GM18868 (cell line): ENCODE measurements around the gene RAD9A.
"Not testable (repeated sequence)": the region's sequence is repeated elsewhere in the genome, so short reads cannot be mapped to it uniquely, and the experiment has no call there.

Experiments
- ATAC-seq: cut with Tn5 transposase; IDR thresholded peaks from one replicate; pipeline ENCODE4 v1.9.1; 2021; ENCODE audit warnings: mild to moderate bottlenecking, moderate library complexity; ENCODE audit not compliant: unreplicated experiment

Gene RAD9A

DNA sequence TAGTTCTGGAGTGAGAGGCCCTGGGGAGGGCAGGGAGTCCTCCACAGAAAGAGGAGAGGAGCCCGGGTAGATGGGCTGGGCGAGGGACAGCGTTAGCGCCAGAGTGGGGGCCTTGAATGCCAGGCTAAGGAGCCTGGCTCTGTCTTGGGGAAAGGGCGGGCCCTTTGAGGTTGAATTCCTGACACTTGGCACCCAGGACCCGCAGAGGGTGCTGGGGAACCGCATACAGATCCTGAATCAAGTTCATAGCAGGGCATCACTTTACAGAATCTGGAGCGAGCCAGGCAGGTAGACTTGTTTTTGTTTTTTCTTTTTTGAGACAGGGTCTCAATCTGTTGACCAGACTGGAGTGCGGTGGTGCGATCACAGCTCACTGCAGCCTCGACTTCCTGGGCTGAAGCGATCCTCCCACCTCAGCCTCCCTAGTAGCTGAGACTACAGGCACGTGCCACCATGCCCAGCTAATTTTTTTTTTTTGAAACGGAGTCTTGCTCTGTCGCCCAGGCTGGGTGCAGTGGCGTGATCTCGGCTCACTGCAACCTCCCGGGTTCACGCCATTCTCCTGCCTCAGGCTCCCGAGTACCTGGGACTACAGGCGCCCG, 29.7 kb downstream of the RAD9A start:
- ATAC-seq: no peak

DNA sequence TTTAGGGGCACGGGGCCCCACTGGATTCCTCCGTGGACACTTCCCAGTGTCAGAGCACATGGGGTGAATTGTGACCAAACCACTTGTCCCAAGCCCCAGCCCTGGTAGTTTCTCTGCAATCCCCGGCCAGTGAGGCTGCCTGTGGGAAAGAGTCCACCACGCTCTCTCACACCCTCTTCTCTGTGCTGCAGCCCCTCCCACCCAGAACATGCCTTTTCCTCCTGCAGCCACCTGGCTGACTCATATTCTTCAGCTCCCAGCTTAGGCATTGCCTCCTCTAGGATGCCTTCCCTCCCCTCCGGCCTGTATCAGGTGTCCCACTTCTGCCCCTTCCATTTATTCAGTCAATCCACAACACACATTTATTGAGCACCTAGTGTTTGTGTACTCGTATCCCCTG, 31.1 kb downstream of the RAD9A start:
- no peak for ATAC-seq

DNA sequence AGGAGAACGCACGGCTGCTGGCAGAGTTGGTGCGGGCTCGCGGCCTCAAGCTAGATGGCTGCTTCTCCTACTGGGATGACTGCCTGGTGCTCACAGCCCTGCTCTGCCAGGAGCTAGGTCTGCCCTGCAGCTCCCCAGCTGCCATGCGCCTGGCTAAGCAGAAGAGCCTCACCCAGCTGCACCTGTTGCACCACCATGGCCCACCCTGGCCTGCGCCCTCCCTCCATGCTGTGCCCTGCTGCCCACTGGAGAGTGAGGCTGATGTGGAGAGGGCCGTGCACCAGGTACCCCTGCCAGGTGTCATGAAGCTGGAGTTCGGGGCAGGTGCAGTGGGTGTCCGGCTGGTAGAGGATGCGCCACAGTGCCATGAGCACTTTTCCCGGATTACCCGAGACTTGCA, 31.7 kb downstream of the RAD9A start:
- no peak for ATAC-seq

DNA sequence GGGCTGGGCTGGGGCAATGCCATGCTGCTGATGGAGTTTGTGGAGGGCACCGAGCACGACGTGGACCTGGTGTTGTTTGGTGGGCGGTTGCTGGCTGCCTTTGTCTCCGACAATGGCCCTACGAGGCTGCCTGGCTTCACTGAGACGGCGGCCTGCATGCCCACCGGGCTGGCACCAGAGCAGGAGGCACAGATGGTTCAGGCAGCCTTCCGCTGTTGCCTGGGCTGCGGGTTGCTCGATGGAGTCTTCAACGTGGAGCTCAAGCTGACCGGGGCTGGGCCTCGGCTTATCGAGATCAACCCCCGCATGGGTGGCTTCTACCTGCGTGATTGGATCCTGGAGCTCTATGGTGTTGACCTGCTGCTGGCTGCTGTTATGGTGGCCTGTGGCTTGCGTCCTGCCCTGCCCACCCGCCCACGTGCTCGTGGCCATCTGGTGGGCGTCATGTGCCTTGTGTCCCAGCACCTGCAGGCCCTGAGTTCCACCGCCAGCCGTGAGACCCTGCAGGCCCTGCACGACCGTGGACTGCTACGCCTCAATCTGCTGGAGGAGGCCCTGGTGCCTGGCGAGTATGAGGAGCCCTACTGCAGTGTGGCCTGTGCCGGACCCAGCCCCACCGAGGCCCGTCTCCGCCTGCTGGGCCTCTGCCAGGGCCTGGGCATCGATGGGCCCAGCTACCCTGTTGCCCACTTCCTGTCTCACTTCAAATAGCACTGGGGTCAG, 32.3 kb downstream of the RAD9A start:
- ATAC-seq: no peak

DNA sequence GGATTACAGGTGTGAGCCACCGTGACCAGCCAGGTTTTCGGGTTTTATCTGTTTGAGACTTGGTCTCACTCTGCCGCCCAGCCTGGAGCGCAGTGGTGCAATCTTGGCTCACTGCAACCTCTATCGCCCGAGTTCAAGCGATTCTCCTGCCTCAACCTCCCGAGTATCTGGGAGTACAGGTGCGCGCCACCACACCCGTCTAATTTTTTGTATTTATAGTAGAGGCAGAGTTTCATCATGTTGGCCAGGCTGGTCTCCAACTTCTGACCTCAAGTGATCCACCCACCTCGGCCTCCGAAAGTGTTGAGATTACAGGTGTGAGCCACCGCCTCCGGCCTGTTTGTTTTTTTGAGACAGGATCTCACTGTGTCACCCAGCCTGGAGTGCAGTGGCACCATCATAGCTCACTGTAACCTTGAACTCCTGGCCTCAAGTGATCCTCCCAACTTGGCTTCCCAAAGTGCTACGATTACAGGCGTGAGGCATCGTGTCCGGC, 35.6 kb downstream of the RAD9A start:
- not testable (repeated sequence) for ATAC-seq

DNA sequence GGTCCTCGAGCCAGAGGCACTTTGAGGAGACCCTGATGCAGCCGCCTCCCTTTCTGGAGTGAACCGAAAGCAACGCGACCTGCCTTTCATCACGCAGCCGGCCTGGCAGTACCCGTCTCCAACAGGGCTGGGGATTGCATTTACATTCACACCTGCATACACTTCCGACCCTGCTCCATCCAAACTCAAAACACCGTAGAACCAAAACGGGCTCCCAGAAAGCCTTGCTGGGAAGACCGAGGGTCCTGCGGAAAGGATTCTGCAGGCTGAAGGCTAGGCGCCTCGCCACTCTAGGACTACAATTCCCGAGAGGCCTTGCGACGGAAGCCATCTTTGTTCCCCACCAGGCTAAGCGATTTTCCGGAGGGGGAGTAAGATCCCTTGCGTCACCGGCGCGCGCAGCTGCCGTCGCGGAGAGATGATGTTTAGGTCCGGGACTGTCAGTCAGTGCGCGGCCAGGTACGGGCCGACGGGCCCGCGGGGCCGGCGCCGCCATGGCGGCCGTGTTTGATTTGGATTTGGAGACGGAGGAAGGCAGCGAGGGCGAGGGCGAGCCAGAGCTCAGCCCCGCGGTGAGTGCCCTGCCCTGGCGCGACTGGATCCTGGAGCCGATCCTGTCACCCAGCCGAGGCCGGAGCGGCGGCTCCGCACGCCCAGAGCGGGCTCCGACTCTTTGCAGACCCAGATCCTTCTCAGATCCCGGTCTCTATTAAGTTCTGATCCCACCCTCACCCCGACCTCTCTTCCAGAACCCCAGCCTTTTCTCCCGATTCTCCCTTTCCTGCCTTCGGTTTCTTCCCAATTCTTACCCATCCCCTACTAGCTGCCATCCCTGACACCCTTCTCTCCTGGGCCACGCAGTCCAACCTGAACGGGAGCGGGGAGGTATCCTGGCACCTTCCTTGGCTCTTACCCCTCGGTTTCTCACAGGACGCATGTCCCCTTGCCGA, 36.5 kb downstream of the RAD9A start, which contains the start of gene RPS6KB2:
RPS6KB2 (plus strand) TSS at position 443 of the 950 bp plus-strand sequence; CDS start at position 495, 52 bp downstream.
- ATAC-seq: peak; percentile 76

DNA sequence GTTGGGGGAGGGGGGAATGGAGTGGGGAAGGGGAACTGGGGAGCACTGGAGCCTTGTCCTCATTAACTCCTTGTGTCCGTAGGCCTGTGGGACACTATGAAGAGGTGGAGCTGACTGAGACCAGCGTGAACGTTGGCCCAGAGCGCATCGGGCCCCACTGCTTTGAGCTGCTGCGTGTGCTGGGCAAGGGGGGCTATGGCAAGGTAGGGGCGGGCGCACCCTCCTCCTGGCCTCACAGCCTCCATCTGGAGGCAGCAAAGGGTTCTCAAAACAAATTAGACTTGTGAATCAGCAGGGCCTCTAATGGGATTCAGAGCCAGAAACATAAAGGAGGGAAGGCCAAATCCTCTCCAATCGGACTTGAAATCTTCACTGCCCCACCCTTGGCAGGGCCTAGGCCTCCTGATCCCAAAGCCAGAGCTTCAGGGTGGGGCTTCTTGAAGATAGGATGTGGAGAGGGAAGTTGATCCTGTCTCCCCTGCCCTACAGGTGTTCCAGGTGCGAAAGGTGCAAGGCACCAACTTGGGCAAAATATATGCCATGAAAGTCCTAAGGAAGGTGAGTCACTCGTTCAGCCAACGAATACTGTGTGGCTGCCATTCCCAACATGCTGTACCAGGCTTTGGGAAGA, 37.4 kb downstream of the RAD9A start:
- ATAC-seq: no peak

DNA sequence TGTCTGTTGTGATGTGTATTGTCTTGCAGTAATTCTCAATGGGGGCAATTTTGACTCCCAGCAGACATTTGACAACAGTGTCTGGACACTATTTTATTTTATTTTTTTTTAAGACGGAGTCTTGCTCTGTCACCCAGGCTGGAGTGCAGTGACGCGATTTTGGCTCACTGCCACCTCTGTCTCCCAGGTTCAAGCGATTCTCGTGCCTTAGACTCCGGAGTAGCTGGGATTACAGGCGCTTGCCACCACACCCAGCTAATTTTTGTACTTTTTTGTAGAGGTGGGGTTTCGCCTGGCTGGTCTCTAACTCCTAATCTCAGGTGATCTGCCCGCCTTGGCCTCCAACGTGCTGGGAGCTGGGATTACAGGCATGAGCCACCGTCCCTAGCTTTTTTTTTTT, 37.9 kb downstream of the RAD9A start:
- ATAC-seq: no peak

DNA sequence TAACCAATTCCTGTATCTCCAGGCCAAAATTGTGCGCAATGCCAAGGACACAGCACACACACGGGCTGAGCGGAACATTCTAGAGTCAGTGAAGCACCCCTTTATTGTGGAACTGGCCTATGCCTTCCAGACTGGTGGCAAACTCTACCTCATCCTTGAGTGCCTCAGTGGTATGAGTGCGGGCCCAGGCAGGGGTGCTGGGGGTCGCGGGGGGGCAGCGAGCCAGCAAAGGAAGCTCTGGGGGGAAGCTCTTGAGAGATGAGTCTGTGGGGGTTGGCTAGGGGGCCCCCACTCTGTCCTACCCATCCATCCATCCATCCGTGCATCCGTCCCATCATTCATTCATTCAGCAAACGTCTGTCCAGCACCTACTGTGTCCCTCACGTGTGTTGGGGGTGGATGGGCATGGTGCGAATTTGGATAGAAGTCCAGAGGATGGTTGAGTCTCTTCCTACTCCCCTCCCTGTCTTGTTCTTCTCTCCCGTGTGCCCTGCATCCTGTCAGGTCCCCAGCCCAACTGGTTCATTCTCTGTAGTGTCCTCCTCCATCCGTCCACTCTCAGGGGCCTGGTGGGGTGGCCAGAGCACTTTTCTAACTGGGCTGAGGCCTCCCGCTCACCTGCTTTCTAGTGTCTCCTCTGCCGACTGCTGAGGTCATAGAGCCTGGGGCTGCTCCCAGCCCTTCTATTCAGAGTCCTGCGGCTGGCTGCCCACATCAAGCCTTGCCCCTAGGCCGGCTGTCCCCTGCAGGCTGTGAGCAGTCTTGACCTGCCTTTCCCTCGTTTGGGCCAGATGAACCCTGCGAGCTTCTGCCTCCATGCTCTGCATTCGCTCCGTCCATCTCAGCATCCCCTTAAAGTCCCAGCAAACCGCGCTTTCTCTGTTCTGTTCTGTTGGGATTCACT, 39.8 kb downstream of the RAD9A start:
- no peak for ATAC-seq

- ATAC-seq: no peak
Measured at GRCh38 chr11:67432655-67433349, 41.0 kb downstream of the RAD9A start.

- no peak for ATAC-seq
Measured at GRCh38 chr11:67433536-67434394, 42.0 kb downstream of the RAD9A start.

DNA sequence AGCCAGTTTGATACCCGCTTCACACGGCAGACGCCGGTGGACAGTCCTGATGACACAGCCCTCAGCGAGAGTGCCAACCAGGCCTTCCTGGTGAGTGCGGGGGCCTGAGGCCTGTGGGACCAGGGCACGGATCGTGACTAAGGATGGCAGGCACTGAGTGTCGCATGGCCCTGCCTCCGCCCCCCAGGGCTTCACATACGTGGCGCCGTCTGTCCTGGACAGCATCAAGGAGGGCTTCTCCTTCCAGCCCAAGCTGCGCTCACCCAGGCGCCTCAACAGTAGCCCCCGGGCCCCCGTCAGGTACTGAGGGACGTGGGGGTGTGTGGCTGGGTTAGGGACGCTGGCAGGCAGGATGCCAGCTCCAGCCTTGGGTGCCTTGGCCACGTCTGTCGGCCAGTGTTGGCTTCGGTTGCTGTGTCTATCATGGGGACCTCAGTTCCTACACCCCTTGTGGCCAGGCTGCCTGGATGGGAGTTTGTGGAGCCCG, 42.7 kb downstream of the RAD9A start:
- ATAC-seq: no peak

DNA sequence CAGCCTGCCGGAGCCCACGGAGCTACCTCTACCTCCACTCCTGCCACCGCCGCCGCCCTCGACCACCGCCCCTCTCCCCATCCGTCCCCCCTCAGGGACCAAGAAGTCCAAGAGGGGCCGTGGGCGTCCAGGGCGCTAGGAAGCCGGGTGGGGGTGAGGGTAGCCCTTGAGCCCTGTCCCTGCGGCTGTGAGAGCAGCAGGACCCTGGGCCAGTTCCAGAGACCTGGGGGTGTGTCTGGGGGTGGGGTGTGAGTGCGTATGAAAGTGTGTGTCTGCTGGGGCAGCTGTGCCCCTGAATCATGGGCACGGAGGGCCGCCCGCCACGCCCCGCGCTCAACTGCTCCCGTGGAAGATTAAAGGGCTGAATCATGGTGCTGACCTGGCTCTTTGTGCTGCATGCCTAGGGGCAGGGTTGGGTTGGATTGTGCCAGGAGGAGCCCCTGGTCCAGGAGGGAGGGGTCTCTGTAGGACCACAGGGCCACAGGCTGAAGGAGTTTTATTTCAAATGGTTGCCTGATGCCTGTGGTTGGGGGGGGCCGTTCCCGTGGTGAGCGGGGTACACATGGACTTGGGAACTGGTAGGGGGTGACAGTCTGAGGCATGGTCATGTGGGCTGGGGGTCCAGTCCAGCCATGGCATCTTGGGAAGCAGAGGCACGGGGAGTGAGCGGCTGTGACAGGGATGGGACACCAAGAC, 43.4 kb downstream of the RAD9A start:
- ATAC-seq: no peak

GRCh38 chr11:67435727-67436458, 44.1 kb downstream of the RAD9A start:
- no peak for ATAC-seq

DNA sequence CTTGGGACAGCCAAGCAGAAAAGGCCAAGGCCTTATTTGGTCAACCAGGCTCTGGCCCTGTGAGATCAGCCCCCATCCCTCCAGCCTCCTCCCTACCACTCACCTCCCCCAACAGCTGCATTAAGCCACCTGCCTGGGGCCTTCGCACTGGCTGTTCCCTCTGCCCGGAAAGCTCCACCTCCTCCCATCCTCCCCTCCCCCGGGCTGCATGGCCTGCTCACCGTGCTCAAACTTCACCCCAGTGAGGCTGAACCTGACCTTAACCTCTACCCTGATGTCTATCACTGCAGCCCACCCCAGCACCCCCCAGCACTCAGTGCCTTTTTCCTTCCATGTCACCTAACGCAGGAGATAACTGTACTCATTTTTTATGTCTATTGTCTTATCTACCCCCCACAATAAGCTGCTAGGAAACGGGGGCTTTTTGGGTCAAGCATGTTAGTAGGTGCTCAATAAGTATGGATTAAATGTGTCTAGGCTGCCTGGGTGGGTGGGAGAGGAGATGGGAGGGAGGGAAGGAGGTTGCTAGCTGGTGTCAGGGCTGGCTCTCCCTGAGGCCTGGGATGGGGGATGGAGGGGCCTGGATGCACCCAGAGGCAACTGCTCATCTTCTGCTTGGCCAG, 44.8 kb downstream of the RAD9A start:
- no peak for ATAC-seq

- no peak for ATAC-seq
Measured at GRCh38 chr11:67437082-67437808, 45.5 kb downstream of the RAD9A start, which contains the start of gene PTPRCAP. PTPRCAP (minus strand) TSS chr11:67437682; CDS start chr11:67437619, 63 bp downstream.
